HEK293 (cell line): Measurements from ENCODE around the gene HOXB8.

Experiments
- GLIS1 ChIP-seq: fragments of 450-650 bp; formaldehyde crosslinking; IDR thresholded peaks from 2 replicates; pipeline ENCODE4 v1.5.1; 2016; ENCODE audit warnings: missing biosample characterization, missing genetic modification characterization
- IKZF3 ChIP-seq: fragments of 450-650 bp; IDR thresholded peaks from 2 replicates; pipeline ENCODE4 v1.5.0; 2018; ENCODE audit warnings: missing biosample characterization, mild to moderate bottlenecking, missing genetic modification characterization, moderate library complexity
- KLF9 ChIP-seq: fragments of 450-650 bp; formaldehyde crosslinking; IDR thresholded peaks from 2 replicates; pipeline ENCODE4 v1.5.1; 2016; ENCODE audit warnings: missing biosample characterization, missing genetic modification characterization, low read depth
- PRDM1 ChIP-seq: fragments of 450-650 bp; formaldehyde crosslinking; IDR thresholded peaks from 2 replicates; pipeline ENCODE4; 2016; ENCODE audit warnings: missing biosample characterization, missing genetic modification characterization
- SCRT1 ChIP-seq: fragments of 450-650 bp; formaldehyde crosslinking; IDR thresholded peaks from 2 replicates; pipeline ENCODE4 v1.5.1; 2016; ENCODE audit warnings: missing biosample characterization, missing genetic modification characterization, borderline replicate concordance
- SCRT2 ChIP-seq: fragments of 450-650 bp; formaldehyde crosslinking; IDR thresholded peaks from 2 replicates; pipeline ENCODE4 v1.5.1; 2016; ENCODE audit warnings: missing biosample characterization, missing genetic modification characterization
- SP7 ChIP-seq: fragments of 450-650 bp; formaldehyde crosslinking; IDR thresholded peaks from 2 replicates; pipeline ENCODE4 v1.5.1; 2016; ENCODE audit warnings: missing biosample characterization, missing genetic modification characterization
- ZBTB20 ChIP-seq: fragments of 450-650 bp; formaldehyde crosslinking; IDR thresholded peaks from 2 replicates; pipeline ENCODE4 v1.5.1; 2016; ENCODE audit warnings: missing biosample characterization, missing genetic modification characterization
- ZBTB8A ChIP-seq: fragments of 450-650 bp; formaldehyde crosslinking; IDR thresholded peaks from 2 replicates; pipeline ENCODE4 v1.5.1; 2016; ENCODE audit warnings: missing biosample characterization, missing genetic modification characterization
- ZFHX2 ChIP-seq: fragments of 450-650 bp; formaldehyde crosslinking; conservative IDR thresholded peaks from 2 replicates; pipeline ENCODE4 v1.5.1; 2016; ENCODE audit warnings: missing biosample characterization, missing genetic modification characterization
- ZNF114 ChIP-seq: fragments of 450-650 bp; formaldehyde crosslinking; IDR thresholded peaks from 2 replicates; pipeline ENCODE4 v1.5.0; 2017; ENCODE audit warnings: missing biosample characterization, missing genetic modification characterization
- ZNF174 ChIP-seq: fragments of 450-650 bp; formaldehyde crosslinking; IDR thresholded peaks from 2 replicates; pipeline ENCODE4 v1.5.0; 2017; ENCODE audit warnings: missing biosample characterization, mild to moderate bottlenecking, missing genetic modification characterization
- ZNF184 ChIP-seq: fragments of 450-650 bp; IDR thresholded peaks from 2 replicates; pipeline ENCODE4 v1.5.1; 2018; ENCODE audit warnings: missing biosample characterization, mild to moderate bottlenecking, missing genetic modification characterization
- ZNF202 ChIP-seq: fragments of 450-650 bp; formaldehyde crosslinking; IDR thresholded peaks from 2 replicates; pipeline ENCODE4 v1.5.1; 2016; ENCODE audit warnings: missing biosample characterization, missing genetic modification characterization, borderline replicate concordance
- ZNF274 ChIP-seq, 2 experiments: fragments of 200-500 bp in 1 of 2; fragments of 450-650 bp in 1 of 2; sonication (Bioruptor generic) in 1 of 2; formaldehyde crosslinking in 1 of 2; IDR thresholded peaks; 2 replicates each; pipeline versions ENCODE4 v1.5.1 to v1.6.1; 2014 to 2016; ENCODE audit warnings: borderline replicate concordance in 1 of 2, inconsistent platforms in 1 of 2, low read length in 1 of 2, missing biosample characterization in 1 of 2, missing genetic modification characterization in 1 of 2
- ZNF335 ChIP-seq: fragments of 450-650 bp; formaldehyde crosslinking; conservative IDR thresholded peaks from 2 replicates; pipeline ENCODE4 v1.5.1; 2016; ENCODE audit warnings: missing biosample characterization, missing genetic modification characterization
- ZNF37A ChIP-seq: fragments of 450-650 bp; IDR thresholded peaks from 2 replicates; pipeline ENCODE4 v1.5.1; 2018; ENCODE audit warnings: missing biosample characterization, missing genetic modification characterization
- ZNF433 ChIP-seq: fragments of 450-650 bp; formaldehyde crosslinking; IDR thresholded peaks from 2 replicates; pipeline ENCODE4 v1.5.1; 2016; ENCODE audit warnings: missing biosample characterization, missing genetic modification characterization, low read depth
- ZNF501 ChIP-seq: fragments of 450-650 bp; formaldehyde crosslinking; IDR thresholded peaks from 2 replicates; pipeline ENCODE4 v1.5.1; 2016; ENCODE audit warnings: missing biosample characterization, missing genetic modification characterization
- ZNF521 ChIP-seq: fragments of 450-650 bp; formaldehyde crosslinking; IDR thresholded peaks from 2 replicates; pipeline ENCODE4 v1.5.1; 2017; ENCODE audit warnings: missing biosample characterization, mild to moderate bottlenecking, missing genetic modification characterization
- ZNF555 ChIP-seq: fragments of 450-650 bp; formaldehyde crosslinking; conservative IDR thresholded peaks from 2 replicates; pipeline ENCODE4 v1.5.1; 2017; ENCODE audit warnings: missing biosample characterization, mild to moderate bottlenecking, missing genetic modification characterization, inconsistent platforms
- ZNF610 ChIP-seq: fragments of 450-650 bp; formaldehyde crosslinking; IDR thresholded peaks from 2 replicates; pipeline ENCODE4 v1.5.1; 2016; ENCODE audit warnings: missing biosample characterization, missing genetic modification characterization, borderline replicate concordance
- ZNF629 ChIP-seq: fragments of 450-650 bp; formaldehyde crosslinking; IDR thresholded peaks from 2 replicates; pipeline ENCODE4 v1.5.1; 2017; ENCODE audit warnings: missing biosample characterization, missing genetic modification characterization
- ZNF670 ChIP-seq: fragments of 450-650 bp; formaldehyde crosslinking; IDR thresholded peaks from 2 replicates; pipeline ENCODE4 v1.5.1; 2016; ENCODE audit warnings: missing biosample characterization, missing genetic modification characterization, low read depth
- ZNF707 ChIP-seq: fragments of 450-650 bp; formaldehyde crosslinking; IDR thresholded peaks from 2 replicates; pipeline ENCODE4 v1.5.1; 2016; ENCODE audit warnings: missing biosample characterization, missing genetic modification characterization
- ZNF747 ChIP-seq: fragments of 450-650 bp; formaldehyde crosslinking; IDR thresholded peaks from 2 replicates; pipeline ENCODE4 v1.5.1; 2016; ENCODE audit warnings: missing biosample characterization, missing genetic modification characterization
- ZNF768 ChIP-seq: fragments of 450-650 bp; formaldehyde crosslinking; IDR thresholded peaks from 2 replicates; pipeline ENCODE4 v1.5.1; 2018; ENCODE audit warnings: missing biosample characterization, mild to moderate bottlenecking, missing genetic modification characterization
- ZNF791 ChIP-seq: fragments of 450-650 bp; formaldehyde crosslinking; IDR thresholded peaks from 2 replicates; pipeline ENCODE4 v1.5.1; 2016; ENCODE audit warnings: missing biosample characterization, missing genetic modification characterization
- ZNF830 ChIP-seq: fragments of 450-650 bp; IDR thresholded peaks from 2 replicates; pipeline ENCODE4 v1.5.0; 2018; ENCODE audit warnings: missing biosample characterization, missing genetic modification characterization, low read depth, mild to moderate bottlenecking, moderate library complexity
- ZNF843 ChIP-seq: fragments of 450-650 bp; formaldehyde crosslinking; IDR thresholded peaks from 2 replicates; pipeline ENCODE4 v1.5.1; 2016; ENCODE audit warnings: missing biosample characterization, missing genetic modification characterization
- TF ChIP-seq, protein P1 (sequence below): fragments of 450-650 bp; formaldehyde crosslinking; IDR thresholded peaks from 2 replicates; pipeline ENCODE4 v1.5.1; 2016; ENCODE audit warnings: missing biosample characterization, missing genetic modification characterization
- TF ChIP-seq, protein P2 (sequence below): fragments of 450-650 bp; formaldehyde crosslinking; IDR thresholded peaks from 2 replicates; pipeline ENCODE4 v1.5.1; 2016; ENCODE audit warnings: missing biosample characterization, missing genetic modification characterization
- TF ChIP-seq, protein P3 (sequence below): fragments of 450-650 bp; formaldehyde crosslinking; IDR thresholded peaks from 2 replicates; pipeline ENCODE4 v1.5.1; 2016; ENCODE audit warnings: missing biosample characterization, missing genetic modification characterization
- TF ChIP-seq, protein P4 (sequence below): fragments of 450-650 bp; formaldehyde crosslinking; IDR thresholded peaks from 2 replicates; pipeline ENCODE4 v1.5.1; 2016; ENCODE audit warnings: missing biosample characterization, missing genetic modification characterization

HOXB8 gene

DNA sequence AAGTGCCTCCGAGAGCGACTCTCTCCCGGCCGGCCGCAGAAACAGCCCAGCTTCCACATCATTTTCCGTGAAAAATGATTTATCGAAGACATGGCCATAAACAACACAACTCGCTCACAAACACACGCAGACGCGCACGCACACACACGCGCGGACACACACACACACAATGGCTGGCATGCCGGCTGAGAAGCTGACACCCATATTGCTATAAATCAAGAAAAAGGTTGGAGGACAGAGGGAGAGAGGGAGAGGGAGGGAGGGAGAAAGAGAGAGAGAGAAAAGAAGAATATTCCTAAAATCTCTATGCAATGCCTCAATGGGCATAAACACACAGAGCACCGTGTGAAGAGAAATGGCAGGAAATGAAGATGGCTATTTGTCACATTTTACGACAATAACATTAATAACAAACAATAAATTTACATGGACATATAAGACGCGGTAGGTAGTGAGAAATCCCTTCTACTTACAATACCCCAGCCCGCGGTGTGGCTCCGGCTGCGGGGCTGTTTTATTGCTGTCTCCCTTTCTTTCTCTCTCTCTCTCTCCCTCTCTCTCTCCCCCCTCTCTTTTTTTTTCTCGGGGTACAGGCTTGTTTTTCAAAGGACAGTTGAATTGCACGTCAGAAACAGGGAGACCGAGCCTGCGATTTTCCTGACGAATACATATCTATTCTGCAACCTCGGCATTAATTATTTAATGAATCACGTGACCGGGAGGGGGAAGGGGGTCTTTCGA is 46.4 kb downstream of the HOXB8 start (continued):
- peak; percentile 67; the same call in 1 of the 2 replicates for TF ChIP-seq SP7 (tag by site-specific recombination)
- no peak for TF ChIP-seq SCRT2
- no peak for TF ChIP-seq ZNF433
- TF ChIP-seq ZNF521, result no peak
- no peak for TF ChIP-seq ZNF174 (tag by site-specific recombination)
- no peak for TF ChIP-seq ZNF202 (tag by site-specific recombination)
- 0 out of 2 replicates have a peak, but pooled peaks have one; percentile 27 for TF ChIP-seq ZBTB20 (tag by site-specific recombination)
- TF ChIP-seq KLF9 (tag by site-specific recombination), result no peak
- no peak for TF ChIP-seq ZFHX2 (tag by site-specific recombination)
- no peak for TF ChIP-seq ZNF274 (IDR thresholded peaks at IDR 0.05; ENCODE audit: low read length)
- TF ChIP-seq ZNF274 (tag by site-specific recombination; IDR thresholded peaks at IDR 0.05; ENCODE audit: borderline replicate concordance), result no peak
- TF ChIP-seq ZBTB8A (tag by site-specific recombination), result peak; percentile 51
- TF ChIP-seq GLIS1 (tag by site-specific recombination), result 0 out of 2 replicates have a peak, but pooled peaks have one; percentile 14
- TF ChIP-seq ZNF610, result 0 out of 2 replicates have a peak, but pooled peaks have one; percentile 16
- TF ChIP-seq ZNF335 (tag by site-specific recombination), result no peak
- TF ChIP-seq, protein P1, sequence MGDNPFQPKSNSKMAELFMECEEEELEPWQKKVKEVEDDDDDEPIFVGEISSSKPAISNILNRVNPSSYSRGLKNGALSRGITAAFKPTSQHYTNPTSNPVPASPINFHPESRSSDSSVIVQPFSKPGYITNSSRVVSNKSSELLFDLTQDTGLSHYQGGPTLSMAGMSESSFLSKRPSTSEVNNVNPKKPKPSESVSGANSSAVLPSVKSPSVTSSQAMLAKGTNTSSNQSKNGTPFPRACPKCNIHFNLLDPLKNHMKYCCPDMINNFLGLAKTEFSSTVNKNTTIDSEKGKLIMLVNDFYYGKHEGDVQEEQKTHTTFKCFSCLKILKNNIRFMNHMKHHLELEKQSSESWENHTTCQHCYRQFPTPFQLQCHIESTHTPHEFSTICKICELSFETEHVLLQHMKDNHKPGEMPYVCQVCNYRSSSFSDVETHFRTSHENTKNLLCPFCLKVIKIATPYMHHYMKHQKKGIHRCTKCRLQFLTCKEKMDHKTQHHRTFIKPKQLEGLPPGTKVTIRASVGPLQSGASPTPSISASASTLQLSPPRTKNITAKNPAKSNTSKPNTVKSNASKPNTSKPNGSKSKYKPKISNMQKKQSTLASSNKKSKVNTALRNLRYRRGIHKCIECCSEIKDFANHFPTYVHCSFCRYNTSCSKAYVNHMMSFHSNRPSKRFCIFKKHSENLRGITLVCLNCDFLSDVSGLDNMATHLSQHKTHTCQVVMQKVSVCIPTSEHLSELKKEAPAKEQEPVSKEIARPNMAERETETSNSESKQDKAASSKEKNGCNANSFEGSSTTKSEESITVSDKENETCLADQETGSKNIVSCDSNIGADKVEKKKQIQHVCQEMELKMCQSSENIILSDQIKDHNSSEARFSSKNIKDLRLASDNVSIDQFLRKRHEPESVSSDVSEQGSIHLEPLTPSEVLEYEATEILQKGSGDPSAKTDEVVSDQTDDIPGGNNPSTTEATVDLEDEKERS, result no peak
- TF ChIP-seq ZNF747, result no peak
- peak; percentile 50; the same call in 1 of the 2 replicates for TF ChIP-seq IKZF3
- no peak for TF ChIP-seq ZNF501 (tag by site-specific recombination)
- no peak for TF ChIP-seq ZNF707
- TF ChIP-seq ZNF670 (tag by site-specific recombination), result no peak
- peak; percentile 80 for TF ChIP-seq ZNF843 (tag by site-specific recombination)
- no peak for TF ChIP-seq ZNF830 (tag by site-specific recombination)
- peak; percentile 75 for TF ChIP-seq PRDM1 (tag by site-specific recombination)
- no peak for TF ChIP-seq ZNF768 (tag by site-specific recombination)
- TF ChIP-seq, protein P2, sequence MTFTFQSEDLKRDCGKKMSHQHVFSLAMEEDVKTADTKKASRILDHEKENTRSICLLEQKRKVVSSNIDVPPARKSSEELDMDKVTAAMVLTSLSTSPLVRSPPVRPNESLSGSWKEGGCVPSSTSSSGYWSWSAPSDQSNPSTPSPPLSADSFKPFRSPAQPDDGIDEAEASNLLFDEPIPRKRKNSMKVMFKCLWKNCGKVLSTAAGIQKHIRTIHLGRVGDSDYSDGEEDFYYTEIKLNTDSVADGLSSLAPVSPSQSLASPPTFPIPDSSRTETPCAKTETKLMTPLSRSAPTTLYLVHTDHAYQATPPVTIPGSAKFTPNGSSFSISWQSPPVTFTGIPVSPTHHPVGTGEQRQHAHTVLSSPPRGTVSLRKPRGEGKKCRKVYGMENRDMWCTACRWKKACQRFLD (tag by site-specific recombination), result no peak
- no peak for TF ChIP-seq ZNF37A (tag by site-specific recombination)
- TF ChIP-seq ZNF184 (tag by site-specific recombination), result no peak
- 0 out of 2 replicates have a peak, but pooled peaks have one; percentile 30 for TF ChIP-seq ZNF629 (tag by site-specific recombination)
- TF ChIP-seq SCRT1 (tag by site-specific recombination), result no peak
- no peak for TF ChIP-seq ZNF791 (tag by site-specific recombination)
- TF ChIP-seq ZNF555 (tag by site-specific recombination), result no peak
- TF ChIP-seq, protein P3, sequence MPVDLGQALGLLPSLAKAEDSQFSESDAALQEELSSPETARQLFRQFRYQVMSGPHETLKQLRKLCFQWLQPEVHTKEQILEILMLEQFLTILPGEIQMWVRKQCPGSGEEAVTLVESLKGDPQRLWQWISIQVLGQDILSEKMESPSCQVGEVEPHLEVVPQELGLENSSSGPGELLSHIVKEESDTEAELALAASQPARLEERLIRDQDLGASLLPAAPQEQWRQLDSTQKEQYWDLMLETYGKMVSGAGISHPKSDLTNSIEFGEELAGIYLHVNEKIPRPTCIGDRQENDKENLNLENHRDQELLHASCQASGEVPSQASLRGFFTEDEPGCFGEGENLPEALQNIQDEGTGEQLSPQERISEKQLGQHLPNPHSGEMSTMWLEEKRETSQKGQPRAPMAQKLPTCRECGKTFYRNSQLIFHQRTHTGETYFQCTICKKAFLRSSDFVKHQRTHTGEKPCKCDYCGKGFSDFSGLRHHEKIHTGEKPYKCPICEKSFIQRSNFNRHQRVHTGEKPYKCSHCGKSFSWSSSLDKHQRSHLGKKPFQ (tag by site-specific recombination), result 0 out of 2 replicates have a peak, but pooled peaks have one; percentile 38
- TF ChIP-seq ZNF114 (tag by site-specific recombination), result no peak
- TF ChIP-seq, protein P4, sequence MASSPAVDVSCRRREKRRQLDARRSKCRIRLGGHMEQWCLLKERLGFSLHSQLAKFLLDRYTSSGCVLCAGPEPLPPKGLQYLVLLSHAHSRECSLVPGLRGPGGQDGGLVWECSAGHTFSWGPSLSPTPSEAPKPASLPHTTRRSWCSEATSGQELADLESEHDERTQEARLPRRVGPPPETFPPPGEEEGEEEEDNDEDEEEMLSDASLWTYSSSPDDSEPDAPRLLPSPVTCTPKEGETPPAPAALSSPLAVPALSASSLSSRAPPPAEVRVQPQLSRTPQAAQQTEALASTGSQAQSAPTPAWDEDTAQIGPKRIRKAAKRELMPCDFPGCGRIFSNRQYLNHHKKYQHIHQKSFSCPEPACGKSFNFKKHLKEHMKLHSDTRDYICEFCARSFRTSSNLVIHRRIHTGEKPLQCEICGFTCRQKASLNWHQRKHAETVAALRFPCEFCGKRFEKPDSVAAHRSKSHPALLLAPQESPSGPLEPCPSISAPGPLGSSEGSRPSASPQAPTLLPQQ (tag by site-specific recombination), result no peak
